HG02943 (cell line): ENCODE results near the gene AMPD1.

Experiments
- ATAC-seq: cut with Tn5 transposase; IDR thresholded peaks from one replicate; pipeline ENCODE4 v1.9.1; 2021; ENCODE audit warnings: mild to moderate bottlenecking, low read depth, moderate library complexity; ENCODE audit not compliant: unreplicated experiment

AMPD1 gene

GRCh38 chr1:114701931-114702330 lies 6.6 kb upstream of the AMPD1 start:
- no peak for ATAC-seq

- ATAC-seq, result no peak
These were observed 4.8 kb upstream of the AMPD1 start for GRCh38 chr1:114700036-114700600.

DNA sequence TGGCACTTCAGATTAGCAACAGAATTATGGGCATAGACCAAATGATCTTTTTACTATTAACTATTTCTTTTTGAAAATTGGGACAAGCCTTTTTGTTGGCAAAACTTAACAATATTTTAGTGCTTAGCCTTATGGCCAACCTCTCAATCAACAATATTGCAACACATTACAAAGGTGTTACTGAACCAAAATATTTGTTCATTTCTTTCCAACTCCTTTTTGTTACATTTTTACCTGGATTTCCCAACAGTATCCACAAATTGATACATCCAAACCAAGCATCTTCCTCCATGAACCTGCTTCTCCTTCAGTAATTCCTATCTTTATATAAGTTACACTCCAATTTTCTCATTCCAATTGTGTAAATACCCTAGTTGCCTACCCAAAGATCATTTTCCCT lies 1.5 kb upstream of the AMPD1 start:
- ATAC-seq, result no peak

GRCh38 chr1:114694540-114695310 lies 621 bp downstream of the AMPD1 start:
- ATAC-seq, result no peak

- ATAC-seq, result no peak
These were observed 2.4 kb downstream of the AMPD1 start for GRCh38 chr1:114692947-114693346.

GRCh38 chr1:114691061-114691460 lies 4.3 kb downstream of the AMPD1 start:
- no peak for ATAC-seq

DNA sequence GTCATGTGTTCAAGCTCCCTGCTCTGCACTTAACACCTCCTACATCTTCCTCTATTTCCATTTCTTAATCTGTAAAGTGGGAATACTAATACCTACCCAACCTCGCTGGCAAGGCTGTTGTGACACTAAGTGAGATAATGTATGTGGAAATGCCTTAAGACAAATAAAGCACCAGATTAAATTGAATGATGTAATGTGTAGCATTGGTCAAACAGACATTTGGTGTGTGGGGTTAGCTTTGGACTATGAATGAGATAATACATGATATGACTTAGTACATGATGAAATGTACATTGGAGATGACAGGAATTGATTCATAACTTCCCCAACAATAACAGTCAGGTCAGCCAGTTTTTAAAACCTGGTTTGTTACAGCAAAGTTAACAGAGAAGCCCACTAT lies 5.2 kb downstream of the AMPD1 start:
- no peak for ATAC-seq

- no peak for ATAC-seq
These were observed 6.8 kb downstream of the AMPD1 start for GRCh38 chr1:114688526-114688925.

GRCh38 chr1:114685851-114686250 lies 9.5 kb downstream of the AMPD1 start:
- no peak for ATAC-seq

GRCh38 chr1:114677691-114678090 lies 17.7 kb downstream of the AMPD1 start:
- ATAC-seq, result no peak

DNA sequence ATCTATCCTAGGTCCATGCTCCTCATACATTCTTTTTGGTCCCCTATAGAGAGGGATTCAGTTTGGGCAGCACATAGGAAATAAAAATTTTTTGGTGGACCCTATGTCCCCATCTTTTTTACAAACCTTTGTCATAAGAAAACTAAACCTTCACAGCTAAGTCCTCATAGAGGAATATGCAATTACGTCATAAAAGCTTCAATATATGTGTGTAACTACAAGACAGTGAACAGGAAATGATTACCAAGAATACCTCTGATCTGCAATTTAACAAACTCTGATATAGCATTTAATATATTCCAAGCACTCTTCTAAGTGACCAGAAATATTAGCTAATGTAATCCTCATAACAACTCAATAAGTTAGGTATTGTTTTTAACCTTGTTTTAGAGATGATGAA lies 19.2 kb downstream of the AMPD1 start:
- ATAC-seq, result no peak

DNA sequence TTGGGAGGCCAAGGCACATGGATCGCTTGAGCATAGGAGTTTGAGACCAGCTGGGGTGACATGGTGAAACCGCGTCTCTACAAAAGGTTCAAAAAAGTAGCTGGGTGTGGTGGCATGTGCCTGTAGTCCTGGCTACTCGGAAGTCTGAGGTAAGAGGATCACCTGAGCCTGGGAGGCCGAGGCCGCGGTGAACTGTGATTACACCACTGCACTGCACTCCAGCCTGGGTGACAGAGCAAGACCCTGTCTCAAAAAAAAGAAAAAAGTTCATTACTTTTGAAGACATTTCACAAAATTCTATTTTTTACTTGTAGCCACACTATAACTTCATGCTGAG lies 23.4 kb downstream of the AMPD1 start:
- ATAC-seq, result no peak

DNA sequence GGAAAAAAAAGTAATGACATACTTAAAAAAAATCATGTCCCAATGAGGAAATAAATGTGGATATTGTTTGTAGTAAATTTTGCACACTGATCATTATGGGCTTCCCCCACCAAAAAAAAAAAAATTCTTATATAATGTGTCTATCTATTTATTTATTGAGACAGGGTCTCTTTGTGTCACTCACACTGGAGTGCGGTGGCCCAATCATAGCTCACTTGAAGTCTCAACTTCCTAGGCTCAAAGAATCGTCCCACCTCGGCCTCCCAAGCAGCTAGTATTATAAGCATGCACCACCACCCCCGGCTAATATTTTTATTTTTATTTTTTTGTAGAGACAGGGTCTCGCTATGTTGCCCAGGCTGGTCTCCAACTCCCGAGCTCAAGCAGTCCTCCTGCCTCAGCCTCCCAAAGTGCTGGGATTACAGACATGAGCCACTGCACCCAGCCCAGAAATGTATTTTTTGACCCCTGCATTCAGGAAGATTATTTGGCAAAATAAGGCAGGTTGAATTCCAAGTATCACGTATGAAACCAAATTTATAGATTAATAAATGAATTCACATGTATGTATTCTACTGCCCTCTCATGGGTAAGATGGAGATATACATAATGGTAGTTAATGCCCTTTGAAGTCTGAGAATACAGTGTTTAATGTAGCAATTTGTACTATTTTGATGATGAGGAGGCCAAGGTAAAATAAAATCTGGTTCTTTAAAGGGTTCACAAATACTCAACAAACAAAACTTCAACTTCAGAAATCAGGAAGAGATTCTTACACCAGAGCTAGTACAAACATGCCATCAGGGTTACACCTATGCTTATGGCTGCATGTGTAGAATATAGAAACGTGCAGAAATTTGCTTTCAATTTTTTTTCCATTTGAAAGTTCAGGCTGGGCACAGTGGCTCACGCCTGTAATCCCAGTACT lies 24.1 kb downstream of the AMPD1 start:
- ATAC-seq, result no peak

- ATAC-seq, result peak; percentile 98
These were observed 25.0 kb downstream of the AMPD1 start for GRCh38 chr1:114670083-114671010.

DNA sequence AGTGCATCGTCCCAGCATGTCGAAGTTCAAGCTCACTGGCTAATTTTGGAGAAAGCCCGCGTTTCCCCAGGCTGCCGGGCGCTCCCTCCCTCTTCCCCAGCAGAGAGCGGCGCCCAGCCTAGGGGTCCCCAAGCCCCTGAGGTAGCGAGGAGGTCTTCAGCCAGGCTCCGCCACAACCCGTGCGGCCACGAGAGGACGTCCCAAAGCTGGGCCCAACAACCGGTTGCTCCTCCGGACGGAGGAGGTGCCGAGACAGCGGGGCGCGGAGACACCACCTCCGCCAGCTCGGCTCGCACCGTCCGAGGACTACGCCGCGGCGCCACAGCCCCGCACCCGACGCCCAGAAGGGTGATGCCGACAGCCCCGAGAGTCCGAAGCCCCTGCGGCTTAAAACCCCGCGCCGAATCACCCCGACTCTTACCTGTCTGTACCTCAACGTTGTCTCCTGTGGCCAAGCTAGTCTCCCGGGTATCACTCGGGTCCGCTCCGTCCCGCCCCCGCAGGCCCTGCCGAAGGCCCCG lies 25.7 kb downstream of the AMPD1 start, which contains the start of gene DENND2C:
DENND2C (minus strand) TSS at position 488 of the 521 bp plus-strand sequence. CDS start 44,065 bp downstream, outside the sequence.
- peak; percentile 57 for ATAC-seq

DNA sequence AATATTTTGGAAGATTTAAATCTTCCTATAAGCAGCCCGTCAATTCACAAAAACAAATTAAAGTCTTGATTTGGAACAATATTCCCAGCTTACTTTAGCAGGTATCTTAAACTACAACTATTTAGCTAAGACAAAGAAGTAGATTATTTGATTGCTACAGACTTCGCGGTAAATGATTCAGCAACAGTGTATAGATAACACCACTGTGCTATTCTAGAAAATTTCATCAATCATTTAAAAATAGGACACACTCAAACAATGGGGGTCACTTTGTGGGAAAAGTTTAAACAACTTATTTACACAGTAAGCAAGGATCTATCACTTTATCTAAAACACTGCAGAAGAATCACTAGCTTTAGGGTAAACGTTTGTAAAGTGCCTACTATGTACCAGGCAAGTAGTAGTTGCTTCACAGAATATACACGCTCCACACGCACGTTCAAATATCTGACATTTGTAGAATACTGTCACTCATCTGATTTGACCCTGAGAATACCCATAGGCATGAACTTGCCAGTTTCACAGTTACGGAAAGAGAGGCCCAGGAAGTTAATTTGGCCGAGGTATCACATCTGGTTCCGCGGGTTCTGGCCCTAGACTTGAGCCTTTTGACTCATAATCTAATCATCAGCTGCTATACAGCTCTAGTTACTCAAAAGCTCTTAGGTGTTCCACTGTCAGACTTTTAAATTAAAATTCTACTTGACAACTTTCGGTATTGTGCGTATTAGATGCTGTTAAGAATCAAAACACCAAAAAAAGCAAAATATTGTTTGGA lies 26.4 kb downstream of the AMPD1 start:
- no peak for ATAC-seq

DNA sequence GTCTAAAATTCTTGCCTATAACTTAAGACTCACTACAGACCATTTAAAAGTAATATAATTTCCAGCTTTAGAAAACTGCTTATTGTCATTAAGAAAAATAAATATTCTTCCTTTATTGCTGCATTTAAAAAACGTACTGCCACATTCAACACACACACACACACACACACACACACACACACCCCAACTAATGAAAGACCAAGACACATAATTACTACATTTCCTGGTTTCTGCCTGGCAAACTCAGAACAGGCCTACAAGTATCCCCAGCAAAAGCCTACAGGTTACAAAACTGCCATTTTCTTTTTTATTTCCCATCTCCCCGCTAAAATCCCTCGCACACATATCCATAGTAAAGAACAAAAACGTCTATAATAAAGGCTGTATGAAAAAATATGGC lies 27.0 kb downstream of the AMPD1 start:
- ATAC-seq, result no peak

DNA sequence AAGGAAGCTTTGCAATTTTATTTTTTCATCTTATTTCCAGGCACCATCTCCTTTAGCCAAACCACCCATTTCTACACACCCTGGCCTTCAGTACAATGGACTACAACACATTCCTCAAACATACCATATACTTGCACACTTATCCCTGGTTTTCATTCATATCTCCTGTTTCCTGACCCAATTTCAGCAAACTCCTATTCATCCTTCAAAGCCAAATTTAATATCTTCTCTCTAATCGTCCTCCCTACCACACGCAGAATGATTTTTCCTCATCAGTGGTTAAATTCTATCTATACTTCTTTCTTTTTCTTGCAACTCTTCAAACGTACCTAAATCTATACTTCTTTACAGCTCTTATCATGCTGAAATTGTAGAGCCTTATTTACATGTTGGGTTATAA lies 28.4 kb downstream of the AMPD1 start:
- ATAC-seq, result no peak

- ATAC-seq, result no peak
These were observed 35.1 kb downstream of the AMPD1 start for GRCh38 chr1:114660238-114660637.
